ENCODE measurements around the gene ACTG1. TPM values are rescaled to one million over a fixed set of nuclear protein-coding genes. Genes with fewer than 3 reads are reported as not detected.

ACTG1 gene
- total RNA-seq, 1 experiment from 2014 or later = 4,160 TPM

DNA sequence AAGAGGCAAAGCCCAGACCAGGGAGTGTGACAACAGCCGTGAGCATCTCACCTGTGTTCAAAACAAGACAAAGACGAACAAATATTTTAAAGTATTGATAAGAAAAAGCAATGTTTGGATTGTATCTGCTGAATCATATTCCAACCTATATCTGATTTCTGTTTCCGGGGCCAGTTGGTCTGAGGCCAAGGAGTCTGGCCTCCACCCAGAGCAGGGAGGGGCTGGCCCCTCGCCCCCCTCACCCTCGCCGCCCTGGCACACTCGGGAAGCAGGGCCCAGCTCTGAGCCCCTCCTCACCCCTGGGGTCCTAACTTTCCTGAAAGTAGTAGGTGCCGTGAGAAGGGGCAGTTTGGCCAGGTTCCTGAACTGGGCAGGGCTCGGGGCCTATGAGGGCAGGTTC lies 48.0 kb downstream of the ACTG1 start:
- Mint-ChIP-seq H3K4me3 (no peak overlapping the region), H3K27me3 (ENCODE audit: low read depth) (no peaks in the 10 kb centered on the region), H3K9me3 (no peaks in the 10 kb centered on the region), H3K4me1 (peaks cover 0 to 5% of the 10 kb centered on the region in 2 experiments; a peak in 1 of 4 replicates), H3K36me3 (ENCODE audit: insufficient read depth in 1 of 3, low read depth in 3 of 3) (no peaks in the 10 kb centered on the region), H3K27ac (0 out of 7 replicates have a peak overlapping the region, but pooled peaks of 1 of the 3 experiments have one; percentile 15)
- no peaks in the 10 kb centered on the region for H3K79me1 ChIP-seq (ENCODE audit: insufficient read depth, low read depth, low read length, poor library complexity, severe bottlenecking)
- H3K9me3 ChIP-seq (ENCODE audit: control insufficient read depth, low read depth, low read length) = no peaks in the 10 kb centered on the region
- H3K18ac ChIP-seq (ENCODE audit: insufficient read length, low read depth, low read length) = no peak overlapping the region
- H3K4ac ChIP-seq (ENCODE audit: low read depth, low read length) = no peak overlapping the region
- no peak overlapping the region for H2BK120ac ChIP-seq (ENCODE audit: low read depth, low read length, poor library complexity, severe bottlenecking)
- no peak overlapping the region for H3T11ph ChIP-seq (ENCODE audit: low read length)
- H2BK20ac ChIP-seq (ENCODE audit: low read depth, low read length, poor library complexity, severe bottlenecking) = no peak overlapping the region
- no peak for DNase-seq
- H4K5ac ChIP-seq (ENCODE audit: insufficient read length, low read depth, low read length) = no peak overlapping the region
- H2AK5ac ChIP-seq (ENCODE audit: insufficient read length, low read length) = no peak overlapping the region
- H3K4me1 ChIP-seq (ENCODE audit: insufficient read depth, low read length) = no peaks in the 10 kb centered on the region
- TF ChIP-seq, protein P1, sequence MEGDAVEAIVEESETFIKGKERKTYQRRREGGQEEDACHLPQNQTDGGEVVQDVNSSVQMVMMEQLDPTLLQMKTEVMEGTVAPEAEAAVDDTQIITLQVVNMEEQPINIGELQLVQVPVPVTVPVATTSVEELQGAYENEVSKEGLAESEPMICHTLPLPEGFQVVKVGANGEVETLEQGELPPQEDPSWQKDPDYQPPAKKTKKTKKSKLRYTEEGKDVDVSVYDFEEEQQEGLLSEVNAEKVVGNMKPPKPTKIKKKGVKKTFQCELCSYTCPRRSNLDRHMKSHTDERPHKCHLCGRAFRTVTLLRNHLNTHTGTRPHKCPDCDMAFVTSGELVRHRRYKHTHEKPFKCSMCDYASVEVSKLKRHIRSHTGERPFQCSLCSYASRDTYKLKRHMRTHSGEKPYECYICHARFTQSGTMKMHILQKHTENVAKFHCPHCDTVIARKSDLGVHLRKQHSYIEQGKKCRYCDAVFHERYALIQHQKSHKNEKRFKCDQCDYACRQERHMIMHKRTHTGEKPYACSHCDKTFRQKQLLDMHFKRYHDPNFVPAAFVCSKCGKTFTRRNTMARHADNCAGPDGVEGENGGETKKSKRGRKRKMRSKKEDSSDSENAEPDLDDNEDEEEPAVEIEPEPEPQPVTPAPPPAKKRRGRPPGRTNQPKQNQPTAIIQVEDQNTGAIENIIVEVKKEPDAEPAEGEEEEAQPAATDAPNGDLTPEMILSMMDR (conservative IDR thresholded peaks at IDR 0.05) = no peak
- H3K27ac ChIP-seq (ENCODE audit: insufficient read length, low read depth, low read length) = no peak overlapping the region
- no peak overlapping the region for H3K23ac ChIP-seq (ENCODE audit: insufficient read length, low read depth, low read length)
- H4K20me1 ChIP-seq (ENCODE audit: control insufficient read depth, insufficient read depth, insufficient read length) = no peaks in the 10 kb centered on the region
- no CpG with 5 or more reads among the region's 9 CpGs for WGBS (ENCODE audit: extremely low coverage, insufficient read length, low lambda C conversion rate)
- H3K79me2 ChIP-seq (ENCODE audit: insufficient read depth, low read length) = no peaks in the 10 kb centered on the region
- H3K4me2 ChIP-seq (ENCODE audit: insufficient read depth, insufficient read length, low read length) = no peak overlapping the region
- H3K14ac ChIP-seq (ENCODE audit: insufficient read depth, low read length) = no peak overlapping the region
- no peak overlapping the region for H3K56ac ChIP-seq (ENCODE audit: insufficient read length, low read depth, low read length)
- no peak overlapping the region for H4K91ac ChIP-seq (ENCODE audit: insufficient read length, low read depth, low read length)
- no peak overlapping the region for H4K8ac ChIP-seq (replicated peaks; ENCODE audit: insufficient read length, low read depth, low read length)
- no peak overlapping the region for H2BK12ac ChIP-seq (ENCODE audit: insufficient read length, low read depth, low read length)
- no peaks in the 10 kb centered on the region for H3K27me3 ChIP-seq (ENCODE audit: insufficient read depth, low read length)
- no peaks in the 10 kb centered on the region for H3K23me2 ChIP-seq (ENCODE audit: insufficient read length, low read depth, low read length, poor library complexity, severe bottlenecking)
- H3K9ac ChIP-seq (ENCODE audit: extremely low read depth, insufficient read length, low read length) = no peak overlapping the region
- H2AFZ ChIP-seq (ENCODE audit: low read length) = no peak overlapping the region
- H2BK15ac ChIP-seq (ENCODE audit: low read depth, low read length) = no peak overlapping the region
- H2BK5ac ChIP-seq (ENCODE audit: insufficient read length, low read length) = no peak overlapping the region

Data from H9 (cell line).